NOMO-1 treated with dmso at 0.1 percent for 144 hours (cell line): Measurements from ENCODE around the gene PTTG1IP.
A peak's percentile ranks its signal among the peaks of the same experiment; 100 is the strongest.

Source experiments
- DNase-seq: peaks from one replicate; lab custom pipeline; 2025; ENCODE audit not compliant: unreplicated experiment; lab: John Stamatoyannopoulos, UW

The PTTG1IP gene

DNA sequence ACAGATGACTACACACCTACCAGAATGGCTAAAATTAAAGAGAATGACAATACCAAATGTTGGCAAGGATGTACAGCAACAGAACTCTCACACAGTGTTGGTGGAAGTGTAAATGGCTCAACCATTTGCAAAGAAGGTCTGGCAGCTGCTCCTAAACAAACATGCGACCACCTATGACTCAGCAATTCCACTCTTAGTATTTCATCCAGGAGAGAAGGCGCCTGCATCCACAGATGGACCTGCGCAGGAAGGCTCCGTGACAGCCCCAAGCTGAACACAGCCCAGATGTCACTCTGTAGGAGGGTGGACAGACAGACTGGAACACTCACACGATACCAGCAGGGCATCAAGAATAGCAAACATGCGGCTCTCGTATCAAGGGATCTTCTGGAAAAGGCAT is 6.7 kb downstream of the PTTG1IP start:
- DNase-seq, result no peak

DNA sequence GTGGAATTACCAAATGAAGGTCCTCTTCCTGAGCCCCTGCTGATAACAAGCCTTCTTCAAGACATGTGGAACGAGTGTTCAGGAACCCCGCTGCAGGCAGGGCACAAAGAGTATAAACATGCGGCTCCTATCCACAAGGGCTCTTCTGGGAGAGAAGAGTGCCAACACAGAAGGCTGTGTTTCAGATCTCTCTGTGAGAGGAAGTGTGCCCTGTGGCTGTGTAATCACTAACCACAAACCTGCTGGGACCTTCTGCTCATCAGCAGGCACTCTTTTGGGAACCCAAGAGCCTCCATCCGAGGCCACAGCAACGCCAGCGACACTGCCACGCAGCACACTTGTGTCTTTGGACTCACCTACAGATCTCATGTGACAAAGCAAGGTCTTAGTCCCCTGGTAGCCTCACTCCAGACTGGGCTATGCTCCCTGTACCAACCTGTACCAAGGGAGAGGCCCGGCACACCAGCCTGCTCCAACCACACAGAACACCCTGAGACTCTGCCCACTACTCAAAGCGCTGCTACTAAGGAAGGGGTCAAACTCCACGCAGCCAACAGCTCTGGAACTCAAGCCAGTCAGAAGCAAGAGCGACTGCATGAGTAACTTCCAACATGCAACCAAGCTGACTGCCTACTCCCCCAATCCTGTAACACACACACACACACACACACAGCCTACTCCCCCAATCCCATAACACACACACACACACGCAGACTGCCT is 7.8 kb downstream of the PTTG1IP start:
- DNase-seq, result peak; percentile 59

GRCh38 chr21:44862869-44863685 is 10.4 kb downstream of the PTTG1IP start:
- no peak for DNase-seq

GRCh38 chr21:44858791-44859190 is 14.7 kb downstream of the PTTG1IP start:
- no peak for DNase-seq

DNA sequence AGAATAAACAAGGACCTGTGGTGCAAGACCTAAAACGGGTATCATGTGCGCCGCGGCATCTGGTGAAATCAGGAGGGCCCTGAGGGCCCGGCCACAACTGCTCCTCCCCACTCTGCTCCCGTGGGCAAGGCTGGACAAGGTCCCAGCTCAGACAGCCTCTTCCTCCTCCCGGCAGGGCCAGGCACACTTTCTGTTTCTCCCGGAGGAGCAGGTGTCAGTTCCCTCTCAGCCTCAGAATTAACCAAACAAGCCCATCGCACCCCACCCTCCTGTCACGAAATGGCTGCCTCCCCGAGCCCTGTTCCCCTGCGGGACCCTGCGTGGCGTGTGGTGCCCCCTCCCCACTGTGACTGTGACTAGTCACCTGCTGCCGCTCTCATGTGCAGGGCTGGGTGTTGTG is 15.2 kb downstream of the PTTG1IP start:
- DNase-seq, result no peak

GRCh38 chr21:44857127-44857892 is 16.2 kb downstream of the PTTG1IP start:
- no peak for DNase-seq

DNA sequence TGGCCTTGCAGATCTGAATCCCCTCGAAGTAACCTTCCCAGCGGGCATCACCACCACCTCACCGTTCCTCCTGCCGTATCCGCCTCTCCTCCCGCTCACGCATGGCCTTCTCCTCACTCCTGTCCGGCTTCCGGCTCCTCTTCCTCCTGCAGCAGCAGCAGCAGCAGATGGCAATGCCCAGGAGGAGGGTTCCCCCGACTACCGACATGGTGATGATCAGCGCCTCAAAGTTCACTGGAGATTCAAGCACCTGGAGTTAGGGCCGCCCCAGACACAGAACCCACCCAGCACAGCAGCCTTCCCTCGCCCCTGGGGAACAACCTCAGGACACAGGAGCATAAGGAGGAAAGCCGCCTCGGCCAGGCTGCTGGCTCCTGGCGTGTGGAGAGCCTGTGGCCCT is 17.4 kb downstream of the PTTG1IP start:
- no peak for DNase-seq

- DNase-seq, result no peak
Observed at GRCh38 chr21:44855572-44855971, 17.9 kb downstream of the PTTG1IP start.

GRCh38 chr21:44854664-44855446 is 18.6 kb downstream of the PTTG1IP start:
- DNase-seq, result no peak

DNA sequence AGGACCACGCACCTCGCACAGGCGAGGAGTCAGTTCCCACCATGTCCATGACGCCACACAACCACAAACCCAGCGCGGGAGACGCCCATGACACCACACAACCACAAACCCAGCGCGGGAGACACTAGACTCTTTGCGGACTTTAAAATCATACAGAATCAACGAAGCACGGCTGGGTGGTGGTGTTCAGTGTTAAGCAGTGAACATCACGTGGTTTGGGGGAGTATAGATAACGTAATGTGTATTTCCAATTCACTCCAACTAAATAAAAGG is 19.2 kb downstream of the PTTG1IP start:
- no peak for DNase-seq

- no peak for DNase-seq
Observed at GRCh38 chr21:44853601-44854390, 19.7 kb downstream of the PTTG1IP start.

GRCh38 chr21:44850905-44851657 is 22.4 kb downstream of the PTTG1IP start:
- DNase-seq, result no peak

- no peak for DNase-seq
Observed at GRCh38 chr21:44850208-44850800, 23.2 kb downstream of the PTTG1IP start.

DNA sequence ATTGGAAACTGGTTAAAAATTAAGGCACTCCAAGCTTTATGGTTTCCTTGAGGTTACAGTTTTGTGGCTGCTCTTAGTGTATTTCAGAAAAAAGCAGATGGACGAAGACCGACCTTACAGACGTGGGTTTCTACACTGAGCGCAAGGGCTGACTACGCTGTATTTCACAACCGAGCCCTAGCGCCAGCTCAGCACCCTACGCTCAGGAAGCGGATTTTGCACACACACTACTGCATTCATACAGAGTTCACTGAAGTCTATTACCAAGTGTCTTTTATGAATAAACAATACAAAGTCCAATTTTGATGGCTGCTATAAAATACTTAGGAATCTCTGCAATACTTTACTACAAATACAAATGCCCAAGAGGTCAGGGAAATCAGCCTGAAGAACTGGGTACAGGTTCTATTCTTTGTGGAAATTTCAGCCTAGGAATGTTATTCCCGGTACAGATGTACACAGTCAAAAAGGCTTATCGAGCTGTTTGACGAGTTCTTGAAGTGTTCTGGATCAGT is 23.8 kb downstream of the PTTG1IP start:
- DNase-seq, result peak; percentile 31

DNA sequence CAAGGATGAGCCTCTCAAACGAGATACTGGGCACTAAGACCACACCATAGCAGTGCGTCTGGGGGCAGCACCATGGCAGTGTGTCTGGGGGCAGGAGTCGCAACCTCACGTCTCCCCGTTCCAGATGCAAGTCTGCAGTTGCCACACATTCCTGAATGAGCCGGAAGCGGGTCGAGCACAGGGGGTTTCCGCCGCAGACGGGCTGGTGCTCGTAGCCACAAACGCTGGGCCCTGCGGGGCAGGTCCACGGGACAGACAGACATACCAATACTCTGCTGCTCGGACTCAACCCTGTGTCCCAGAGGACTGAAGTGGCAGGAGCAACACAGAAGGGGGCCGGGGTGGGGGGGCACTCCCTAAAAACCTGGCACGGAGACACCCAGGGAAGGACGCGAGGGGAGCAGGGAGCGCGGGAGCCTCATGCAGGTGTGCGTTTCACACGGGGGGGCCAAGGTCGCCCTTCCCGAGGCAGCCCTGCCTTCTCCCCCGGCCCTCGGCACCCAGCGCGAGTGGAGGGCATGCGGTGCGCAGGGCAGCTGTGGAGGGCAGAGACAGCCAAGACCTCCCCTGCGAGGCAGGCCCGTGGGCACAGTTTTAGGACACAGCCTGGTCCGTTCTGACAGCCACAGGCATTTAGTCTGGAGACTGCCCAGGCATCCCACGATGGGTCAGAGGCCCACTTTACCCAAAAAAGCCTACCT is 24.5 kb downstream of the PTTG1IP start:
- DNase-seq, result no peak

GRCh38 chr21:44847261-44848056 is 26.0 kb downstream of the PTTG1IP start:
- no peak for DNase-seq

DNA sequence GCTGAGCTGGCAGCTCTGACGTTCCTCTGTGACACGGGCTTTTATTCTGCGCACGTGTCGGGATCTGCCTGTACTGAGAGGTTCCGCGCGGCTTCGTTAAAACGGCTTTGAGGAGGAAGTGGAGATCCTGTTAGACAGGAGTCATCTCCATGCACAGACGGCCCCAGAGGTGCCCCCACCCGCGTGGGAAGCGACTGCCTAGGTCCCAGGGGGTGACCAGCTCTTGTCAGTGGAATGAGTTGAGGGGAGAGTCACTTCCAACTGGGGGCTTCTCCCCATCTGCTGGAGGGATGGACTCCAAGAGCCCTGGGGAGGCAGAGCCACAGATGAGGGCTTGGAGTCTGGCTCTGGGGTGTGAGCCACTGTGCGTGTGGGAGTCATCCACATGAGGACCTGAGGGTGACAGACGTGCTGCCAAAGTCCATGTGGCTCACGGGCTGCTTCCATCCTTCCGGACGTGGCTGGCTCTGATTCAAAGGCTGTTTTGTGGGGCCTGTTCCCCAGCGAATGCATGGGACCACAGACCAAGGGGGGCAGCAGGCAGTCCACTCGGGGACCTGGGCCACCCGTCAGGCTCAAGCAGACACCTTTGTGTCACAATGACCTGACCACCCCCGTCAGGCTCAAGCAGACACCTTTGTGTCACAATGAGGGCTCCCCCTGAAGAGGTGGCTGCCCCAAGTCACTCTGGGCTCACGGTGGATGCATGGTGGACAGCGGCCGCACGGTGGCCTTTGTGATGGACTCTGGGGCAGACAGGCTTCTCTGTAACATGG is 26.8 kb downstream of the PTTG1IP start:
- DNase-seq, result peak; percentile 65
